Measurements from ENCODE around the gene SDK2. TPM values are rescaled to one million over a fixed set of nuclear protein-coding genes. Genes with fewer than 3 reads are reported as not detected.
"Not testable (repeated sequence)": the region's sequence is repeated elsewhere in the genome, so short reads cannot be mapped to it uniquely, and the experiment has no call there.

SDK2 gene
- total RNA-seq, 2 experiments from 2014 or later, result 1.4 to 1.6 TPM

DNA sequence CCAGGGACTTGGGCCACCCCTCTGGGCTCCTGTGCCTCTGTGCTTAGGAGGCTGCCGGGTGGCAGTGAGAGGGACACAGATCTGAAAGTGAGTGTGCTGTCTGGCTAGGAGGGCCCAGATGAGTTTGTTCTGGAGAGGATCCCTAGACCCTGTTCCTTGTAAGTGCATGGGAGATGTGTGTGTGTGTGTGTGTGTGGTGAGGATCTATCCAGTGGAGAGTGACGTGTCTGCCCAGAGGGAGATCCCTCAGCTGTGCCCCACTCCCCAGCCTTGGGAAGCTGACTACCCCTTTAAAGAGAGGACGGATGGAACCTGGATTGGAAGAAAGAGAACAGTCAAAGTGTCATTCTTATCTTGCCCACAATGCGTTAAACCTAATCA, 306.9 kb downstream of the SDK2 start:
- H3K4me3 Mint-ChIP-seq, result no peak overlapping the region
- no peaks in the 10 kb centered on the region for H3K27me3 Mint-ChIP-seq
- no peaks in the 10 kb centered on the region for H3K9me3 Mint-ChIP-seq
- no peak overlapping the region for H3K27ac Mint-ChIP-seq
- no peak for DNase-seq
- no peaks in the 10 kb centered on the region for H3K4me1 Mint-ChIP-seq
- no peaks in the 10 kb centered on the region for H3K36me3 Mint-ChIP-seq

DNA sequence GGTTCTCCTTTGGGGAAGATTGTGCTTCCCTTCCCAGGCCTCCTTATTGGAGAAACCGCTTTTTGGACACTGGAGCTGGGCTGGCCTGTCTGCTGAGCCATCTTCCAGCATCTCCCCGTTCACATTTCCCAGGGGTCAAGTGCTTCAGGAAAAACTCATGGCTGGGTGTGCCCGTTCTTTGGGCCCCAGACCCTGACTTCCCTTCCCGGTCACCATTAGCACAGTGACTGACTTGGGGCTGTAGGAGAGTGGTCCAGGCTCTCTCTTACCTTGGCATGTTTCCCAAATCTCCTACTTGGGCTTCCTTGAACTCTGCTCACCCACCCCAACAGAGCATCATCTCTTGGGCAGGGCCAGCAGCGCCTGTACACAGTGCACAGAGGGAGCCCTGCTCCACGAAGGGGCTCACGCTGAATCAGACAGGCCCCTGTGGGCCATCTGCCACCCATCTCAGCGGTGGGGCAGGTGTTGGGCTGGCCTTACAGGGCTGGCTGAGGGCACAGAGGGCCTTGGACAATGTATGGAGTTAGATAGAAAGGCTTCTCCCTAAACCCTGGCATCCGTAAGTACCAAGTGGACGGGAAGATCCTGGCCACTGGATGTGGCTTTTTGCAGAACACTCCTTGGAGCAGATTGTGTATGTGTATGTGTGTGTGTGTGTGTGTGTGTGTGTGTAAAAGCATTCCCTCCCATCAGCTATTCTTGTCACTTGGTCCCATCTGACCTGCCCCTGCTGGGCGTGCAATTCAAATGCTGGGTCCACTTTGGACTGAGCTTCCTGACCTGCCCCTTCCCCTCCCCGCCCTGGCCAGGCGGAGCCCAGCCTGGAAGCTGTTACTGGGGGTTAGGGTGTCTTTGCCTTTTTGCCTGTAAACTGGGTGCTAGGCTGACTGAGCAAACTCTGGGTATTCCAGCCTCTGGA, 307.6 kb downstream of the SDK2 start:
- H3K27me3 Mint-ChIP-seq, result no peaks in the 10 kb centered on the region
- H3K27ac Mint-ChIP-seq, result no peak overlapping the region
- no peaks in the 10 kb centered on the region for H3K36me3 Mint-ChIP-seq
- DNase-seq, result no peak
- no peaks in the 10 kb centered on the region for H3K9me3 Mint-ChIP-seq
- H3K4me3 Mint-ChIP-seq, result no peak overlapping the region
- H3K4me1 Mint-ChIP-seq, result no peaks in the 10 kb centered on the region

DNA sequence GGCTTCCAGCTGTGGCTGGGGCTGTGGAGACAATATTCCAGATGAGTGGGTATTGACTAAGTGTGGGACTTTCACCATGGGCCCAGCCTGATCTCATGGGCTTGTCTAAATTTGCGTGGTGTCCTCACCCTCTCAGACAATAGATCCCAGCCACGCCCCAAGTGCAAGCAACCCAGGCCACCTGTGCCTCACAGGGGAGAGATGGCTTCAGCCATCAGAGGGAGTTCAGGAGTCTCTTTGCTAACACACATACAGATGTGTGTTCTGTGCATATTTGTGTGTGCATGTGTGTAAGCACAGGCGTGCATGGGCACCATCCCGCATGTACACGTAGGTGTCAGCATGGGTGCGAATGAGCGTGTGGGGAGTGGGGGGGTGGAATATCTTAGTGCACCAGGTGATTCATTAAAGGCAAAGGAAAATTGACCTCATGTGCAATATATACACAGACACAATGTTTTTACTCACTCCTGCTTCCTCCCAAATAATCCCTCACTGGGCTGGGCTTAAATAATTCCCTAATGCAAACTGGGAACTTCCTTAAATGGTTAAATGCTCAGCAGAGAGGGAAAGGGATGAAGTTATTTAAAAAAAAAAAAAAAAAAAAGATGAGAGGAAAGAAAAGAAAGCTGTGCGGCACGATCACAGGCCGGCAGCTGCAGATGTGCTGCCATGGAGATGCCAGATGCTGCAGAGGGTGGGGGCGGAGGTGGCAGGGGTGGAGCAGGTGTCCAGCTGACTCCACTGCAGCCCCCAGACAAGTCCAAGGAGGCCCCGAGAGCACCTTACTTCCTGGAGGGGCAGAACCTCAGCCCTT, 308.4 kb downstream of the SDK2 start:
- H3K9me3 Mint-ChIP-seq, result no peaks in the 10 kb centered on the region
- H3K4me1 Mint-ChIP-seq, result no peaks in the 10 kb centered on the region
- no peak overlapping the region for H3K27ac Mint-ChIP-seq
- DNase-seq, result no peak
- no peaks in the 10 kb centered on the region for H3K27me3 Mint-ChIP-seq
- H3K36me3 Mint-ChIP-seq, result no peaks in the 10 kb centered on the region
- H3K4me3 Mint-ChIP-seq, result no peak overlapping the region

DNA sequence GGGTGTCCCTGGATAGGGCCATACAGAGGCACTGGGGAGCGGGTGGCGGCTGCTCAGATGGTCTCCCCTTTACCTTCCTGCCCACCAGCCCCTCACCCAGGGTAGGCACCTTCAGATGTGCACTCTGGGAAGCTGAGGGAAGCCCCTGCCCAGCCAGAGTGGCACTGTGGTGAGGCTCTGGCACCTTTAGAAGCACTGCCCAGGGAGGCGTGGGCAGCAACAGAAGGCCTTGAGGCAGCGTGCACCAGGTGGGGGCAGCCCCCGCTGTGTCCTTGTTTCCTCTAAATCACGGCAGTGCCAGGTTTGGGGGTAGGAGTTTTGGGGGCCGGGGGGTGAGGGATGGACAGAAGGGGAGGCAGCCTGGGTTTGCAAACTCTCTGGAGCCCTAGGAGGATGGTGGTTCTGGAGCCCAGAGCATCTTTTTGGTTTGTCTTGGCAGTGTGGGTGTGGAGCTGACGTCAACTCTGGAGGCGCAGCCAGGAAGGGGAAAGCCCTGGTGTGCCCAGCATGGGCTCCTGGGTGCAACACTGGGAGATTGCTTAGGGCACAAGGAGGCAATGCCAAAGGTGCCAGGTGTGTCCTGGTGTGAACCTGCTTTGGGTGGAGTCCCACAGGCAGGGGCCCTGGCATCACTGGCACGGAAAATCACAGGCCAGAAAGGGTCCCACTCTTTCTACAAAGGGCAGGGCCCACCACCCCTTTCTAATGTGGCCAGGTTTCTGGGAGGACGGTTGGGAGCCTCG, 309.3 kb downstream of the SDK2 start:
- DNase-seq, result no peak
- Mint-ChIP-seq H3K4me1 (no peaks in the 10 kb centered on the region), H3K36me3 (no peaks in the 10 kb centered on the region), H3K9me3 (no peaks in the 10 kb centered on the region), H3K27ac (no peak overlapping the region), H3K4me3 (no peak overlapping the region), H3K27me3 (no peaks in the 10 kb centered on the region)

DNA sequence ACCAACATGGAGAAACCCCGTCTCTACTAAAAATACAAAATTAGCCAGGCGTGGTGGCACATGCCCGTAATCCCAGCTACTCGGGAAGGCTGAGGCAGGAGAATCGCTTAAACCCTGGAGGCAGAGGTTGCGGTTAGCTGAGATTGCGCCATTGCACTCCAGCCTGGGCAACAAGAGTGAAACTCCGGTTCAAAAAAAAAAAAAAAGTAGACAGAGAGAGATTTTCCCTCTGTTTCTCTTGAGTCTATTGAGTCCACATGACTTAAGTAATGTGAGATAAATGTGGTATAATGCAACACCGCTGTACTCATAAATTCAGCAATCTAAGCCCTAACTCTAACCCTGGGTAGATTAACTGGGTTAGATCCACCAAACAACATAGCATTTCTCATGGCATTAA, 310.8 kb downstream of the SDK2 start:
- not testable (repeated sequence) for H3K27me3 Mint-ChIP-seq, H3K9me3 Mint-ChIP-seq, H3K4me3 Mint-ChIP-seq, H3K36me3 Mint-ChIP-seq, DNase-seq, H3K27ac Mint-ChIP-seq, H3K4me1 Mint-ChIP-seq

DNA sequence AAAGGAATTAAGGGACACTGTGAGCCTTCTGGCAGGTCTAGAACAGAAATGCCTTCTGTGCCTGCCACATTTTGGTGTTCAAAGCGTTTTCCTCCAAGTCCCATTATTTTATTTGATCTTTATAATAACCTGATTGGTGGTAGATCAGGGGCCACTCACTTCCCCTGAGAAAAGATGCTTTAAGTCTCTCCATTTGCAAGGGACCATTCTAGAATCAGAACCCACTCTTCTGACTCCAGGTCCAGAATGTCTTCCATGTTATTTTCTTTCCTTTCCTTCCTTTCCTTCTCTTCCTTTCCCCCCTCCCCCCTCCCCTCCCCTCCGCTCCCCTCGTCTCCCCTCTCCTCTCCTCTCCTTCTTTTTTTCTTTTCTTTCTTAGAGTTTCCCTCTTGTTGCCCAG, 313.2 kb downstream of the SDK2 start:
- no peaks in the 10 kb centered on the region for H3K36me3 Mint-ChIP-seq
- no peaks in the 10 kb centered on the region for H3K4me1 Mint-ChIP-seq
- H3K4me3 Mint-ChIP-seq, result no peak overlapping the region
- H3K27me3 Mint-ChIP-seq, result peaks cover 6% of the 10 kb centered on the region
- H3K9me3 Mint-ChIP-seq, result no peaks in the 10 kb centered on the region
- no peak overlapping the region for H3K27ac Mint-ChIP-seq
- no peak for DNase-seq

DNA sequence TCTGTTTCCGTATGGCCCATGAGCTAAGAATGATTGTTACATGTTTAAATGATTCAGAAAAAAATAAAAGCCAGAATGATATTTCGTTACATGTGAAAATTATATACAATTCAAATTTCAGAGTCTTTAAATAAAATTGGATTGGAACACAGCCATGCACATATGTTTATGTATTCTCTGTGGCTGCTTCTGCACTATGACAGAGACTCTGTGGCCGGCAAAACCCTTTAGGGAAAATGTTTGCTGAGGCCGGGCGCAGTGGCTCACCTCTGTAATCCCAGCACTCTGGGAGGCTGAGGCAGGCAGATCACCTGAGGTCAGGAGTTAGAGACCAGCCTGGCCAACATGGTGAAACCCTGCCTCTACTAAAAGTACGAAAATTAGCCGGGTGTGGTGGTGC, 316.6 kb downstream of the SDK2 start:
- H3K27ac Mint-ChIP-seq, result no peak overlapping the region
- H3K9me3 Mint-ChIP-seq, result no peaks in the 10 kb centered on the region
- H3K36me3 Mint-ChIP-seq, result no peaks in the 10 kb centered on the region
- no peaks in the 10 kb centered on the region for H3K4me1 Mint-ChIP-seq
- H3K27me3 Mint-ChIP-seq, result peaks cover 13% of the 10 kb centered on the region
- H3K4me3 Mint-ChIP-seq, result no peak overlapping the region
- DNase-seq, result no peak

DNA sequence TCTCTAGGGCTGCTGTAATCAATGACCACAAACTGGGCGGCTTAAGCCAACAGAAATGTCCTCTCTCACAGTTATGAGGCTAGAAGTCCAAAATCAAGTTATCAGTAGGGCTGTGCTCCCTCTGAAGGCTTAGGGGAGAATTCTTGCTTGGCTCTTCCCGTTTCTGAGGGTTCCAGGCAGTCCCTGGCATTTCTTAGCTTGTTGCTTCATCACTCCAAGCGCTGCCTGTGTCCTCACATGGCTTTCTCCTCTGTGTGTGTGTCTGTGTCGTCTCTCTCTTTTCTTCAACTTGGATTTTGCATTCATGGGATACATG, 318.8 kb downstream of the SDK2 start:
- H3K27me3 Mint-ChIP-seq, result peaks cover 13% of the 10 kb centered on the region
- no peaks in the 10 kb centered on the region for H3K36me3 Mint-ChIP-seq
- H3K9me3 Mint-ChIP-seq, result no peaks in the 10 kb centered on the region
- DNase-seq, result no peak
- H3K27ac Mint-ChIP-seq, result no peak overlapping the region
- H3K4me3 Mint-ChIP-seq, result no peak overlapping the region
- no peaks in the 10 kb centered on the region for H3K4me1 Mint-ChIP-seq

DNA sequence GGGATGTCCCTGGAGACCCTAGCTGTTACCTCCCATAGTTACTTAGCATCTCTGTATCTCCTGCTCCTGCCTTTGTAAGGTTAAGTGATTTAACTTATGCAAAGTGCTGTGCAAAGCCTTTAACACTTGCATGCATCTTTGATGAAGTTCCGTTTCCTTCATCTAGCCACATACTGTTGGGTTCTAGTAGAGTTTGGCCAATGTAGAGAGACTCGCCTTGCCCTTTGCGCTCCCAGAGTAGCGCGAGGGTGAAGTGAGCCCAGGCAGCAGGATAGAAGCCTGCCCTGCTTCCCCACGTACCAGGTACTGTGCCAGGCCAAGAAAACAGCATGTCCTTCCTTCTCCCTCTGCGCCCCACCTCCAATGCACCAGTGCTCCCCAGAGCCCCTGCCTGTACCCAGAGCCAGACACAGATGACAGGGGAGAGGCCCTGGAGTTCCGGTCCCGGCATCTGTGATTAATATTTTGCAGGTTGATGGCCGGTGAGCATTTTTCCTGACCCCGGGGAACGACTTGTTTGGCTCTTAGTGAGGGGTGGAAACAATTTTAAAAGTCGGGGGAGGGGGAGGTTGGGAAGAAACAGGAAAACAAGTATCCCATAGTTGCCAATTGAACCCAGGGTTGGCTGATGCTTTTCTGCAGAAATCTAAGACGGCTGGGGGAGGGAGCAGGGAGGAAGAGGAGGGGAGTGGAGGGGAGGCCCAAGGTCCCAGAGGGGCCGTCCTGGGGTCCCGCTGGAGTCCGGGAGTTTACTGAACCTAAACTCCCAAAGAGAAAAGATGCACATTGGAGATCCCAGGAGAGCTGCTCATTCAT, 319.3 kb downstream of the SDK2 start:
- H3K36me3 Mint-ChIP-seq, result no peaks in the 10 kb centered on the region
- no peak overlapping the region for H3K27ac Mint-ChIP-seq
- no peak for DNase-seq
- no peaks in the 10 kb centered on the region for H3K4me1 Mint-ChIP-seq
- H3K9me3 Mint-ChIP-seq, result no peaks in the 10 kb centered on the region
- H3K27me3 Mint-ChIP-seq, result peaks cover 13% of the 10 kb centered on the region
- no peak overlapping the region for H3K4me3 Mint-ChIP-seq

DNA sequence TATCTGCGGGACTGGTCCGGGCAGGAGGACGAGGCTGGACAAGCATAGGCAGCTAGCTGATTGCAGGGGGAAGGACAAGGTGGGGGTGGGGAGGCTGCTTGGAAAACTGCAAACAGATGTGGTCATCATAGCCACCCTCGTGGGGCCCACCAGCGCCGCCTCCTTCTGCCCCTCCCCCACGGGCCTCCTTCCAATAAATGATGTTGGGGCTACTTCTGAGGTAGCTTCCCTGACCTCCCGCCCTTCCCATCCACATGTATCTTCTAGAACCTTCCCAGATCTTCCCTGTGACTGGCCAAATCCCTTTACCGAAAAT, 320.1 kb downstream of the SDK2 start:
- no peak overlapping the region for H3K4me3 Mint-ChIP-seq
- no peaks in the 10 kb centered on the region for H3K4me1 Mint-ChIP-seq
- DNase-seq, result no peak
- H3K36me3 Mint-ChIP-seq, result no peaks in the 10 kb centered on the region
- no peaks in the 10 kb centered on the region for H3K9me3 Mint-ChIP-seq
- no peak overlapping the region for H3K27ac Mint-ChIP-seq
- peaks cover 13% of the 10 kb centered on the region for H3K27me3 Mint-ChIP-seq

DNA sequence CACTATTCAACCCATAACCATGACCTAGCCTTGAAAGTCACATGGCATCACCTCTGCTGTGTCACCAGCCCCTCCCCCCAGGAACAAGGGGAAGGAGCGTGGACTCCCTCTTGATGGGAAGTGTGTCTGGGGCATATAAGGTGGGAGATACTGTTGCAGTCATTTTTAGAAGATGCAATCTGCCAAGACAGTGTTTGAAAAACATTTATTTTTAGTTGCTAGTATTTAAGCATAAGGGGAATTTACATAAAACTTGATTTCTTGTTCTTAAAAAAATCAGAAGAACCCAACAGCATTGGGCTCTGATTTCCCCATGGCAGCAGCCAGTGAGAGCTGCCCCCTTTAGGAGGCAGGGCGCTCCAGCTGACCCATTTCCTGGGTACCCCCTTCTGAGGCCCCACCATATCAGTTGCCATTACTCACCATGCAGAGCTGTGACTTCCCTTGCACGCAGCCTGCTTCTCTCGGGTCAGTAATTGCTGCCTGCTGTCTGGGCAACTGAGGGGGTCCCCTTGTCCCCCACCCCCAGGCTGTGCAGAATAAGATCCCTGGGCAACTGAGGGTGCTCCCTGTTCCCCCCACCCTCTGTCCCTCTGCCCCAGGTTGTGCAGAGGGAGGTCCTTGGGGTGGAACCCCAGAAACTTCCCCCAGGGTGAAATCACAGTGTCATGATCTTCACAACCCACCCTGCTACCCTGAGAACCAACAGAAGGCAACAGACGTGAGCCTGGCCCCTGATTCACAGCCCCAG, 320.7 kb downstream of the SDK2 start:
- H3K4me1 Mint-ChIP-seq, result no peaks in the 10 kb centered on the region
- H3K27me3 Mint-ChIP-seq, result peaks cover 13% of the 10 kb centered on the region
- DNase-seq, result no peak
- H3K36me3 Mint-ChIP-seq, result no peaks in the 10 kb centered on the region
- no peak overlapping the region for H3K27ac Mint-ChIP-seq
- H3K4me3 Mint-ChIP-seq, result no peak overlapping the region
- no peaks in the 10 kb centered on the region for H3K9me3 Mint-ChIP-seq

DNA sequence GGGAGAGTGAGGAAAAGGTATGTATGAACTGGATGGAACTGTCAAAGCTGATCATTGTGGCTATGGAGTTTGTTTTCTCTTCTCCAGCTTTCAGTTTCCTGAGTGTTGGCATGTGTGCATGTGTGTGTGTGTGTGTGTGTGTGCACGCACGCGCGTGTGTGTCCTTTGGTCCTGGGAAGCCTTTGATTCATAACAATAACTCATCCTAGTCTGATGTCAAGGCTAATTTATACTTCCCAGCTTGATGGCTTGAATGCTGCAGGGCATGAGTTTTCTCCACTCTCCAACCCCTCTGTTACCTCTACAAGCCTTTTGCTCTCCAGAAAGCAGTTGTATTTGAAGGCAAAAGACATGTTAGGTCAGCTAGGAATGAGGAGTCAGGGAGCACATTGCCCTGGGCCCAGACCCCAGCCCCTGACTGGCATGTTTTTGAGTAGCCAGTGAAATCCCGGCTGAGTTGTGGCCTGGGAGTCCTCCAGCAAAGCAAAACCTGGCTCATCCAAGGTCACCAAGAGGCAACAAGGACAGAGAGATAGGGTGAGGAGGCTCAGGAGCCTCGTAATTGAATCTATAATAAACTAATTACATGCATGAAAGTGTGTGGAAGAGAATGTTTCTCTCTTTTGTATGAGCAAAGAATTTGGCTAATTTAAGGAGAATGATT, 323.5 kb downstream of the SDK2 start:
- H3K9me3 Mint-ChIP-seq, result no peaks in the 10 kb centered on the region

DNA sequence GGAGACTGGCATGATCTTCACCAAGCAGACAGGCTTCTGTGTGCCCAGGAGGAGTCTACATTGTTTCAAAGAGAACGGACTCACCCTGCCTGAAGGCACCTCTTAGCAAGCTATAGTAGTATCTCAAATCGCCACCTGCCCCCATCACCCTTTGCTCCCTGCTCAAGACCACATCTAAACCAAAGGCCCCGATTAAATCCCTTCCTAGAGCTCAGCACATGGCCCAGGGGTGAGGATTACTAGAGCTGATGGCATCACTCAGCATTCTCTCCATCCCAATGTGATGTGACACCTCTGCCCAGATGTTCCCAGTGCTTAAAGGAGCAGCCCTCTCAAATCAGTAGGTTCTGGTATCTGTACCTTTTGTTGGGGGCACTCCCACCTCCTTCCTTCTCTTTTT, 324.5 kb downstream of the SDK2 start:
- no peak overlapping the region for H3K4me3 Mint-ChIP-seq
- no peaks in the 10 kb centered on the region for H3K4me1 Mint-ChIP-seq

More for the DNA sequence above, 323.5 kb downstream of the SDK2 start:
- Mint-ChIP-seq H3K36me3 (no peaks in the 10 kb centered on the region), H3K27me3 (peaks cover 7% of the 10 kb centered on the region), H3K27ac (no peak overlapping the region), H3K4me1 (no peaks in the 10 kb centered on the region), H3K4me3 (no peak overlapping the region)
- DNase-seq, result no peak

DNA sequence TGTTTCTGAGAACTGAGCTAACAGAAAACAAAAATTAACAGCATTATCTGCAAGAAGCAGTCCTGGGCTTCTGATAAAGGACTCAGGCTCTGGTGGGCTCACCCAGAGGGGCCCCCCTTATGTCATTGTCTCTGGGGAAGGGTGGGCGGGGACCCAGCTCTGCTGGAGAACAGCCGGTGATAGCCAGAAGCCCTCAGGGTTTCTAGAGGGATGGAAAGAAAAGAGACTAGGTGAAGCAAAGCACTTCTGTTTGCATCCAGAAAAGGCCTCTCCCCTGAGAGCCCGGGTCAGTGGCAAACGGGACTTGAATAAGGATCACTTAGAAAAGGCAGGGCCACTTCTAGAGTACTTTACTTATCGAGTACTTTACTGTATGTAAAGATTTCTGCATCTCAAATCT, 325.4 kb downstream of the SDK2 start:
- Mint-ChIP-seq H3K4me3 (no peak overlapping the region), H3K4me1 (no peaks in the 10 kb centered on the region), H3K27me3 (no peaks in the 10 kb centered on the region), H3K9me3 (no peaks in the 10 kb centered on the region), H3K36me3 (no peaks in the 10 kb centered on the region), H3K27ac (no peak overlapping the region)
- no peak for DNase-seq

More for the DNA sequence above, 324.5 kb downstream of the SDK2 start:
- Mint-ChIP-seq H3K27ac (no peak overlapping the region), H3K36me3 (no peaks in the 10 kb centered on the region), H3K27me3 (peaks cover 4% of the 10 kb centered on the region), H3K9me3 (no peaks in the 10 kb centered on the region)
- DNase-seq, result no peak

All from activated naive CD8-positive, alpha-beta T cell treated with anti-CD3 and anti-CD28 coated beads for 36 hours (primary cell).